WERI-Rb-1 (cell line): Measurements from ENCODE around the gene DARS2.
"Not testable (repeated sequence)": the region's sequence is repeated elsewhere in the genome, so short reads cannot be mapped to it uniquely, and the experiment has no call there.

Source experiments
- DNase-seq: peaks from one replicate; pipeline ENCODE4 v3.0.0-alpha.2; 2020
- H3K27ac ChIP-seq: fragments of 250-450 bp; sonication (Bioruptor Pico); 2 replicates; pipeline ENCODE4 v1.5.1; 2020; ENCODE audit warnings: mild to moderate bottlenecking, moderate library complexity
- H3K27me3 ChIP-seq: fragments of 250-450 bp; sonication (Bioruptor Pico); 2 replicates; pipeline ENCODE4 v1.5.1; 2021; ENCODE audit warnings: mild to moderate bottlenecking, low read depth, moderate library complexity; ENCODE audit not compliant: insufficient read depth, severe bottlenecking
- H3K36me3 ChIP-seq: fragments of 250-450 bp; sonication (Bioruptor Pico); 2 replicates; pipeline ENCODE4 v1.5.1; 2020; ENCODE audit warnings: mild to moderate bottlenecking, moderate library complexity
- H3K4me3 ChIP-seq: 2 replicates; pipeline ENCODE4 v1.5.1; 2011; ENCODE audit warnings: low read depth, mild to moderate bottlenecking, control low read depth, low read length
- H3K9me3 ChIP-seq: fragments of 250-450 bp; sonication (Bioruptor Pico); 2 replicates; pipeline ENCODE4 v1.5.1; 2021; ENCODE audit warnings: mild to moderate bottlenecking, moderate library complexity; ENCODE audit not compliant: severe bottlenecking
- TF ChIP-seq, protein P1 (sequence below): IDR thresholded peaks from 2 replicates; pipeline ENCODE4 v1.5.1; 2011; ENCODE audit warnings: low read depth, mild to moderate bottlenecking, control low read depth, inconsistent platforms, low read length

DARS2 gene

DNA sequence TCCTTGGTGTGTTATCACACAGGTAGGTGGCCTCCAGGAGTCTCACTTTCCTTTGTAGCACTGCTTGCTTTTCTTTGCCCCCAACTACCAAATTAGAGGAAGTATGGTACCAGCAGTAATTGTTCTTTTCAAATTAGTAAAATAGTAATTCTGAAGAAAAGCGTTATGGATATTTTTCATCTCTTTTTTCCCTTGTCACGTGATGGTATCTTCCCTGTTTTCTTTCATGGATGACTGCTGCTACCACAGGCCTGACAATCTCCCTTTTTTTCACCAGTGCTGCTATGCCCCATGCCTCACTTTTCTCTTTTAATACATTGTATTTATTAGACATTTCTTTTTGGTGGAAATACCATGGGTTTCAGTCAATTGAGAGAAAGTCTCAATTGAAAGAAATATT, 47.0 kb downstream of the DARS2 start:
- Histone ChIP-seq H3K36me3 (peaks cover 26% of the 10 kb centered on the region), H3K27me3 (no peaks in the 10 kb centered on the region), H3K4me3 (no peak overlapping the region), H3K27ac (no peak overlapping the region), H3K9me3 (no peaks in the 10 kb centered on the region)
- no peak for DNase-seq
- TF ChIP-seq, protein P1, sequence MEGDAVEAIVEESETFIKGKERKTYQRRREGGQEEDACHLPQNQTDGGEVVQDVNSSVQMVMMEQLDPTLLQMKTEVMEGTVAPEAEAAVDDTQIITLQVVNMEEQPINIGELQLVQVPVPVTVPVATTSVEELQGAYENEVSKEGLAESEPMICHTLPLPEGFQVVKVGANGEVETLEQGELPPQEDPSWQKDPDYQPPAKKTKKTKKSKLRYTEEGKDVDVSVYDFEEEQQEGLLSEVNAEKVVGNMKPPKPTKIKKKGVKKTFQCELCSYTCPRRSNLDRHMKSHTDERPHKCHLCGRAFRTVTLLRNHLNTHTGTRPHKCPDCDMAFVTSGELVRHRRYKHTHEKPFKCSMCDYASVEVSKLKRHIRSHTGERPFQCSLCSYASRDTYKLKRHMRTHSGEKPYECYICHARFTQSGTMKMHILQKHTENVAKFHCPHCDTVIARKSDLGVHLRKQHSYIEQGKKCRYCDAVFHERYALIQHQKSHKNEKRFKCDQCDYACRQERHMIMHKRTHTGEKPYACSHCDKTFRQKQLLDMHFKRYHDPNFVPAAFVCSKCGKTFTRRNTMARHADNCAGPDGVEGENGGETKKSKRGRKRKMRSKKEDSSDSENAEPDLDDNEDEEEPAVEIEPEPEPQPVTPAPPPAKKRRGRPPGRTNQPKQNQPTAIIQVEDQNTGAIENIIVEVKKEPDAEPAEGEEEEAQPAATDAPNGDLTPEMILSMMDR: no peak

DNA sequence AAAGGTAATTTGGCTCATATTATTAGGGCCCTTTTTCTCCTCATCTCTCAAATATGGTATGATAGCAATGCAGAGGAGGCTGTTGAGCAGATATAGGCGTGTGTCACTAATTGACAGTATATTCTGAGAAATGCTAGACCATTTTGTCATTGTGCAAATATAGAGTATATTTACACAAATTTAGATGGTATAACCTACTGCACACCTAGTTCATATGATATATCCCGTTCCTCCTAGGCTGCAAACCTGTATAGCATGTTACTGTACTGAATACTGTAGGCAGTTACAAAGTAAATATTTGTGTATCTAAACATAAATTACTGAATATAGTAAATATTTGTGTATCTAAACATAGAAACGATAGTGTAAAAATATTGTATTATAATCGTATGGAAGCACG, 52.3 kb downstream of the DARS2 start:
- Histone ChIP-seq H3K36me3 (peaks cover 10% of the 10 kb centered on the region), H3K9me3 (no peaks in the 10 kb centered on the region), H3K27ac (no peak overlapping the region), H3K4me3 (no peak overlapping the region), H3K27me3 (no peaks in the 10 kb centered on the region)
- DNase-seq: no peak
- TF ChIP-seq, protein P1: no peak

GRCh38 chr1:173878251-173878650, 53.8 kb downstream of the DARS2 start:
- Histone ChIP-seq H3K36me3 (peaks cover 6% of the 10 kb centered on the region; the same call in 1 of the 2 replicates), H3K27ac (no peak overlapping the region), H3K9me3 (no peaks in the 10 kb centered on the region), H3K27me3 (no peaks in the 10 kb centered on the region), H3K4me3 (no peak overlapping the region)
- DNase-seq: no peak
- TF ChIP-seq, protein P1: no peak

DNA sequence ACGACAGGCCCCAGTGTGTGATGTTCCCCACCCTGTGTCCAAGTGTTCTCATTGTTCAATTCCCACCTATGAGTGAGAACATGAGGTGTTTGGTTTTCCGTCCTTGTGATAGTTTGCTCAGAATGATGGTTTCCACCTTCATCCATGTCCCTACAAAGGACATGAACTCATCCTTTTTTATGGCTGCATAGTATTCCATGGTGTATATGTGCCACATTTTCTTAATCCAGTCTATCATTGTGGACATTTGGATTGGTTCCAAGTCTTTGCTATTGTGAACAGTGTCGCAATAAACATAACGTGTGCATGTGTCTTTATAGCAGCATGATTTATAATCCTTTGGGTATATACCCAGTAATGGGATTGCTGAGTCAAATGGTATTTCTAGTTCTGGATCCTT, 56.6 kb downstream of the DARS2 start:
- not testable (repeated sequence) for H3K9me3 ChIP-seq, H3K4me3 ChIP-seq, H3K27ac ChIP-seq, H3K36me3 ChIP-seq, DNase-seq, H3K27me3 ChIP-seq

DNA sequence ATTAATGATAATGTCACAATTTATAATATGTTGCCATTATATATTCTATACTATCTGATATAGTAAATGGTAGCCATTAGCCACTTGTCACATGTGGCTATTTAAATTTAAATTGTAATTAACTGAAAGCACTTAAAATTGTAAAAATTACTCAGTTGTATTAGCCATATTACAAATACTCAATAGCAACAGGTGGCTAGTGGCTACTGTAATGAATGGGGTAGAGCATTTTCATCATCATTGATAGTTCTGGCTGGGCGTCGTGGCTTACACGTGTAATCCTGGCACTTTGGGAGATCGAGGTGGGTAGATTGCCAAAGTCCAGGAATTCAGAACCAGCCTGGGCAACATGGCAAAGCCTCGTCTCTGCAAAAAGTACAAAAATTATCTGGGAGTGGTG, 60.2 kb downstream of the DARS2 start:
- H3K36me3 ChIP-seq: peaks cover 11% of the 10 kb centered on the region
- no peaks in the 10 kb centered on the region for H3K27me3 ChIP-seq
- H3K27ac ChIP-seq: no peak overlapping the region
- DNase-seq: no peak
- TF ChIP-seq, protein P1: no peak
- no peak overlapping the region for H3K4me3 ChIP-seq
- H3K9me3 ChIP-seq: no peaks in the 10 kb centered on the region

DNA sequence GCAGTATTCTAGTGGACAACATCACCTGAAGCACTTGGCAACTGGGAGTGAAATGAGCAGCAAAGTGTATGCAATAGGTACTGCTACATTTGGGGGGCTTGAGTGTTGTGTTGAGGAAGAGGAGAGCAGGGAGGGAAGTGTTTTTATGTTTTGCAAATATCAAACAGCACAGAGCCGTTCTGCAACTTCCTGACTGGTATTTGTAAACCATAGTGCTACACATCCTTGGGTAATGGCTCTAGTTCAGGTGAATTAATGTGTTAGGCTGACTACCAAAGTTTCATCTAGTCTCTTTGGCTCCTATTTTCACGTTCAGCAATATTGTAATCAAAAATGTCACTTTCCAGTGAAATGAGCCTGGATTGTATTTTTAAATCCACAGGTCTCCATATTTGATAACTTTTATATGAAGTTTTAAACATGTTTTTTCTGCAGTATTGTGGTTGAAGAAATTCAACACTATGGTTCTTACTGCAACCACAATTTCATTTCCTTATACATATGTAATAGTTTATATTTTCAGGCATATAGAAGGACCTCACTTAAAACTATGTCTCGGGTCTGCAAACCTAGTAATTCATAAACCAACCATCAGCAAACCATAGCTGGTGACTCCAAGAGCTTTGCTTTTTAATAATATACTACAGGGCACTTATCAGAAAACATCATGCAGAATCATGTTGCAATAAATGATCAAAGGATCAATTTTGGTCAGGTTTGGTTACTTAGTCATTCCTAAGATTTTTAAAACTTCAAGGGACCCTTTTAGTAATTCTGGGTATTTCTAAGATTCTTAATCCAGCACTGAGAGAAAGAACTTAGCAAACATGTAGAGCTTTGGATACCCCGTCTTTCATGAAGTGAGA, 62.5 kb downstream of the DARS2 start:
- Histone ChIP-seq H3K9me3 (no peaks in the 10 kb centered on the region), H3K4me3 (no peak overlapping the region), H3K27ac (no peak overlapping the region), H3K27me3 (no peaks in the 10 kb centered on the region), H3K36me3 (peaks cover 11% of the 10 kb centered on the region)
- DNase-seq: no peak
- TF ChIP-seq, protein P1: no peak
